GM19351 (cell line): Measurements from ENCODE around the gene AGAP1.

Source experiments
- ATAC-seq: cut with Tn5 transposase; IDR thresholded peaks from one replicate; pipeline ENCODE4 v1.9.1; 2021; ENCODE audit warnings: mild to moderate bottlenecking, moderate library complexity; ENCODE audit not compliant: unreplicated experiment

AGAP1 gene

DNA sequence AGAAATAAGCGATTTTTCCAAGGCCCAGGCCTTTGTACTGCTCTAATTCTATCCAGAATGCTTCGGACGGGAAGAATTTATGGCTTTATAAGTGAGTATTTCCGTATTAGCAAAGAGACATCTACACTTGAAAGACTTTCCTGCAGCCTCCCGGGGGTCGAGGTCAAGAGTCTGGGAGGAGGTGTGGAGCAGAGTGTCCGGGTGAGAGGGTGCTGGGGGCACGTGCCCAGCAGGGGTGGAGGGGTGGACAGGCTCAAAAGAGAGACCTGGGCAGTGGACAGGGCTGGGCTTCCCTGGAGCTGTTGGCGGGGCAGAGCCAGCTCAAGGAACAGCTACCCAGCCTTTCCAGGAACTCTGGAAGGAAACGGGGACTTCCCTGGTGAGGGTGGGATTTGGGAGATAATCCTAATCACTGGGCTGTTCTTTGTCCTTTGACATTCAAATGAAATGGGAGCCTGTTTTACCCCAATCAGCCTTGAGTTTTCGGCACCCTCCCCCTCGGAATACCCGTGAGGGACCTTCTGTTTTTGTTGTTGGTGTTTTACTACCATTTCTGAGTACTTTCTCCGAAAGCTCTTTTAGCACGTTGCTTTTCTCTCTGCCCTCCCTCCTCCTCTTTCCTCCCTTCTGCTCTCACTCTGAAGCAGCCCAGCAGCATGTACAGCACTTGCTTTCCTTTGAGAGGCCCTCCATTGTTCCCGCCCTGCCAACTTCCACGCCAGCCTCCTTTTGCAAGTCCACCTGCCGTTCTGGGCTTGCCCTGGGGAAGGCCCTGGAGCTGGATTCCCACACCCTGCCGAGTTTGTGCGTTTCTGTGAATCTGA, 164.7 kb downstream of the AGAP1 start:
- ATAC-seq, result no peak

DNA sequence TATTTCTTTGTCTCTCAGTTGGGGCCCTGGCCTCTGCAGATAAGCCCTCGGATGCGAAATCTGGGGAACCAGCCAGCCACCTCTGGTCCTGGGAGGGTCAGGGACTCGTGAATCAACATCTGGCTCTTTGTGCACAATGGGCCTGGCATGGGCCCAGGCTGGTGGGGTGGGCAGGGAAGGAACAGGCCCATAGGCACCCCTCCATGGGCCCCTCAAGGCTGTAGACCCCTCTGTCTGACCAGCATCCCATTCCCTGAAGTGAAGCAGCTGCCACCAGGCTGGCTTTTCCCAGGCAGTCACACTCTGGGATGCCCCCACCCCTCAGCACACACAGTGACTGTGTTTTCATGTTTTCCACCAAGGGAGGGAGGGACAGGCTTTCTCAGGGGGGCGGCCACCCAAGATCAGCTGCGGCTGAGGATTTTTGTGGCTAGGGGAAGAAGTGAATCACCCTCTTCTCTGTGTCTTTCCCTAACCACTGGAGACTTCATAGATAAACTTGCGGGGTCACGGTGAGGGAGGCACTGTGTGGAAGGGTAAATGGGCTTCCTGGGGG, 166.0 kb downstream of the AGAP1 start:
- no peak for ATAC-seq

DNA sequence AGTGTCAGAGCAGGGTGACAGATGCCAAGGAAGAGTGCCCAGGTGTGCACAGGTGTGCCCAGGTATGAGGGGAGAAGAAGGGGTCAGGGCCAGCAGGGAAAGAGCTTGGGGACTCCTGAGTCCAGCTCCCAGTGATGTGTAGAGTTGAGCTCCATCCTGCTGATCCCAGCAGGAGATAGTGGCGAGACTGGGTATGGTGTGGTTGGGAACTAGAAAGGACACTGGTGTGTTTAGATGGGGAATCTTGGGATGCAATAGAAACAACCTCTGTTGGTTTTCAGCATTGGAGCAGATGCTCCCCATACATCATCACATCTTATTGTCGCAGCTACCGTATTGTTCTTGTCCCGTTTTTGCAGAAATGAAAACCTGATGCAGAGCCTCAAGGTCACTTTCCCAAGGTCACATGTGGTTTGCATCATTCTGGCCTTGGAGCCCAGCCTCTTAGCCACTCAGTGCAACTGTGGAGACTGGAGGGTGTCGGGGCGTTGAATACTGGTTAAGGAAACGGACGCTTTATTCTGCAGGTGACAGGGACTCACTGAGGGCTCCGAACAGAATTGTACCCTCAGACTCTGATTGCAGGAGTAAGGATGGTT, 166.7 kb downstream of the AGAP1 start:
- no peak for ATAC-seq

- no peak for ATAC-seq
These were observed 167.5 kb downstream of the AGAP1 start for GRCh38 chr2:235661167-235661937.

- ATAC-seq, result no peak
These were observed 168.1 kb downstream of the AGAP1 start for GRCh38 chr2:235661952-235662351.

- no peak for ATAC-seq
These were observed 170.0 kb downstream of the AGAP1 start for GRCh38 chr2:235663875-235664274.

GRCh38 chr2:235665661-235666212, 171.9 kb downstream of the AGAP1 start:
- no peak for ATAC-seq

- no peak for ATAC-seq
These were observed 172.5 kb downstream of the AGAP1 start for GRCh38 chr2:235666213-235666781.

- ATAC-seq, result no peak
These were observed 174.9 kb downstream of the AGAP1 start for GRCh38 chr2:235668782-235669181.

DNA sequence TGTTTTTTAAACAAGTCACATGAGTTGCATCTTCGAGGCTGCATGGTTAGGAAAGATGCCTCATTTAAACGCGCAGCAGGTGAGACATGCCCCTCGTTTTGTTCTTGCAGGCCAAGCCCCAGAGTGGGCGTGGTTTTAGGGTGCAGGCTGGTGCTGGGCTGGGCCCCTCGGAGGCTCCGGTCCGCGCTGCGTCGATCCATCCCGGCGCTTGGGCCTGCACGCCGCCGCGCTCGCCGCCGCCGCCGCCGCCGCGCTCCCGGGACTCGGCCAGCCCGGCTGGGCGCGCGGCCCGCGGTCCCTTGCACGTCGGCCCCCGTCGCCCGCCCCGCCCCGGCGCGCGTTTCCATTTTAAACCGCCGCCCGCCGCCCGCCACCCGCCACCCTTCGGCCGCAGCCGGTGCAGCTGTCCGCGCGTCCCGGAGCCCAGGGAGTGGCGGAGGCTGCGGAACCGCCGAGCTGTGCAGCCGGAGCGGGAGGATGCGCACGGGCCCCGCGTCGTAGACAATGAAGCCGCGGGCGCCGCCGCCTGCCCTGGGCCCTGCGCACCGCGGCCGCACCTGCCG, 175.5 kb downstream of the AGAP1 start:
- ATAC-seq, result no peak

DNA sequence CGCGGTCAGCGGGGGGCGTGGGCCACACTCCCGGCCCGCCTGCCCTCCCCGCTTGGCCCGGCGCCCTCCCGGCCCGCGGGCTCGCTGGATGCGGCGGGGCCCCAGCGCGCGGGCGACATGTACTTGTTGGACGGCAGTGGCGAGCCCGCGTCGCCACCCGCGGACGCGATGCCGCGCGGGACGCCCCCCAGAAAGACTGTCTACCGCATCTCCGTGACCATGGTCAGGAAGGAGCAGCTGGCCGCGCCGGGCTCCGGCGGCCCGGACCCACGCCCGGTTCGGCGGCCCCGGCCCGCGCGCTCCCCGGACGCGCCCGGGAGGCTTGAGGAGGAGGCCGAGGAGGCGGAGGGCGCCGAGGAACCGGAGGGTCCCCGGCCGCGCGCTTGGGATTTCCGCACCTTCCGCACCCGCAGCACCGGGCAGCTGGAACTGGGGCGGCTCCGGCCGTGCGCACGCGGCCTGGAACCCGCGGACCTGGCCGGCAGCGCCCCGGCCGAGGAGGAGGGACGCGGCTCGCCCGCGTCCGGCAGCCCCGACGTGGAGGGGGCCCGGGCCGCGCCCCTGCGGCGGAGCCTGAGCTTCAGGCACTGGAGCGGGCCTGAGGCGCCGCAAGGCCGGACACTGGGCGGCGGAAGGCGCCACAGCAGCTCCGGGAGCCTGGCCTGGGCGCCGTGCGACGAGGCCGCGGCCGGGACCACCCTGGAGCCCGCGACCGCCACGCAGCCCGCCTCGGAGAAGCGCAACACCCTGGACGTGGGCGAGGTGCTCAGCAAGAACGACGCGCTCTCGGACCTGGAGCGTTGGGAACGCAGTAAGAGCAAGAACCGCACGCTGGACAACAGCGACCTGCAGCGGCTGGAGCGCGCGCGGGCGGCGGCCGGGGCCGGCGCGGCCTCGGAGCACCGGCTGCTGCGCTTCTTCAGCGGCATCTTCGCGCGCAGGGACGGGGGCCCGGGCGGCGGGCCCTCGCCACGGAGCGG, 176.4 kb downstream of the AGAP1 start:
- ATAC-seq, result no peak

GRCh38 chr2:235670974-235671787, 177.3 kb downstream of the AGAP1 start:
- no peak for ATAC-seq

DNA sequence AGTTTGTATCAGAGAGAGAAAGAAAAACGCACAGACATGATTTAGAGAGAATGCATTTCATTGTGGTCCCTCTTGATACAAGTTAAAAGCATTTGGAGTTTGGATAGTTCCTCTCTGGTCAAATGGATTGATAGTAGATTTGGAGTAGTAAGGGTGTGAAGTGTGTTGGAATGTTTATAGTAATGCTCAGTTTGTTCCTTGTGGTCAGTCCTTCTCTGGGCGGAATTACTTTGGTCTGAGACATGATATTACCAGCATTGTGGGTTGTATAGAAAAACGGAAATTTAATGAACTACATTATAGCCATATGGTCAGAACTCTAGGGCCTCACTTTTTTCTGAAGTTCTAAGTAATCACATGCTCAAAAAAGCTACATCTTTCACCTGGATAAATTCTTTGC, 178.9 kb downstream of the AGAP1 start:
- no peak for ATAC-seq

DNA sequence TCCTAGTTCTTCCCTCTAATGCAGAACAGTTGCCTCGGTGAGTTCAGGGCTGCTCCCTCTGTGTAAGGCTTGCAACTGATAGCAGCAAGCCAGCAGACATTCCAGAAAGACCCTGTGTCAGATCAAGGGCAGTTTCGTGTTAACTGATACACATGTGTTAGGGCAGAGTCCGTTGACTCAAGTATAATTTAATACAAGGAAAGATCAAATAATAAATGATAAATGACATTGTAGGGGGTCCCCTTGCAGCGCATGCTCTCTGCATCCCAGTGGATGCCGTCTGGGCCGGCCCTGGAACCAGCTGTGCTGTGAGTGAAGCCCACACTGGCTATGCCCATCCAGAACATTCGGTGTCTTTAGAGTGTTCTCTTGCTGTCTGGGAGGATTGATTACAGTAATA, 180.3 kb downstream of the AGAP1 start:
- no peak for ATAC-seq

DNA sequence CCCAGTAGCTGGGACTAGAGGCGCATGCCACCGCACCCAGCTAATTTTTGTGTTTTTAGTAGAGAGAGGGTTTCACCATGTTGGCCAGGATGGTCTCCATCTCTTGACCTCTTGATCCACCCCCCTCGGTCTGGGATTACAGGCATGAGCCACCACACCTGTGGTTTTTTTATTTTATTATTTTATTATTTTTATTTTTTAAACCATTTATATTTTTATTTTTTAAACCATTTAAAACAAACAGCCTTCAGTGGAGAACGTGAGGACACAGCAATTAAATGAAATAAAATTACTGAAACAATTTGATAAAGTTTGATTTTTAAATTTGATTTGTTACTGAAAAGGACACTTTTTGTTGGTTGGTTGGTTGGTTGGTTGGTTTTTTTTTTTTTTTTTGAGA, 181.0 kb downstream of the AGAP1 start:
- no peak for ATAC-seq

DNA sequence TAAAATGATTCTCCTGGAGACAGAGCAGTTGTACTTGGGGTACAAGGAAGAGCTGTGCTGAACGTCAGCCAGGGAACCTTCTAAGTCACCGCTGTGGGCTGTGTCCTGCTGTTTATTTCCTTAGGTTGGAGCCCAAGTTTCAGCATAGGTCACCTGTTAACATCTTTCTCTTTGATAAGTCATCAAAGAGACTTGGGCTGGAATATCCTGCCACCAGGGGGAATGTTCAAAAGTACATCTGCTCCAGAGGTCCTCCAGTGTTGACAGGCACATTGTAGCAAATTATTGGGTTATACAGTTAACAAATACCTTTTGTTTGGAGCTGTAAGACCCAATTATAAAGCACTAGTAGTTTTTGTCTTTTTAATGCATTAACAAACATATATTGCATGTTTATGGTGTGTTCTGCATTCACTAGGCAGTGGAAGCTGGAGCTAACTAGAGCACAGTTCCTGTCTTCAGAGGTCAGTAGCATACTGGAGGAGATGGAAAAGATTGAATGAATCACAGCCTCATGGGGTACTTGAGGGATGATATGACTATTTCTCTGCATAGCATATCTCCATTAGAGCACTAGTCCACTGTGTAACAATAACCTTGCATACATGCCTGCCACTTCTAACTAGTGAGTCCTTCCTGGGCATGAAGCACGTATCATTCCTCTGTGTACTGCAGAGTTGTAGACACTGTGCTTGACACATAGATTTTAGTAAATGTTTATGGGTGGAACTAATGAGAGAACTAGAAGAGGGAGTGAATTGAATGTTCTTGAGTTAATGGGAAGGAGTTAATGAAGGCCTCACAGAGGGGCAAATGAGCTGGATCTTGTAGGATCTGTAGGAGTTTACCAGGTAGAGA, 182.1 kb downstream of the AGAP1 start:
- ATAC-seq, result no peak

DNA sequence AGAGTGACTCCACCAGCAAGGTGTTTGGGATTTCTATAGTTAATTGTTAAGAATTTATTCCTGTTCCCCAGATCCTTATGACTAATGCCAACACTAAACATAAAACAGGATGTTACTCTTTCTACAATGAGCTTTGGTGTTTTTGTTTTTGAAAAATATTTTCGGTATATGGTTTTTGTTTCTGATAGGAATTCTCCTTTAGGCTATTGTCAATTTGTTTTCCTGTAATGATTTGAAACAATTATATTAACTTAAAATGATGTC, 182.6 kb downstream of the AGAP1 start:
- no peak for ATAC-seq

DNA sequence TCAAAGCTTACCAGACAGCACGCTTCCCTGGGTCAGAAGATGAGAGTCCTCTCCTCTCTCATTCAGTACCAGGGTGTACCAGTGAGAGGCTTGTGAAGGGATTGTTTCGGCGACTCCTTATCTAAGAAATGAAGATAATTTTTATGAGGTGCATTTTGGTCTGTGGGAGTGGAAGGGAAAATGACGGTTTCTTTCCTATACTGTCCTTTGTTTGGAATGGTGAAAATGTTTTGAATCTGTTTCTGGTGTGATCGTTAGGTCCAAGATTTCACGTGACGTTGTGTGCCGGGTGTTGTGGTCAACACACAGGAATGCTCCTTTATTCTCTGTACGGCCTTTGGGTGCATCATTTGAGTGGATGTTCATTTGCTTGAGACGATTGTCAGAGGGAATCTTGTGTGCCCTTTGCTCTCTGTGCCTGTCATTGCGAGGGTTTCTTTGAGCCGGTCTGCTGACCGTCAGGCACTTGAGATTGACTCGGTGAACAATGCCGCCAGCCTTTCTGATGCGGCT, 183.5 kb downstream of the AGAP1 start:
- ATAC-seq, result no peak
